NCI-H187 treated with DMSO at 0.1 percent for 48 hours (cell line): Measurements from ENCODE around the gene PKN2.
"Not testable (repeated sequence)": the region's sequence is repeated elsewhere in the genome, so short reads cannot be mapped to it uniquely, and the experiment has no call there.

Experiments used
- DNase-seq: peaks from one replicate; lab custom pipeline; 2025; lab: John Stamatoyannopoulos, UW

The PKN2 gene

GRCh38 chr1:88880717-88881116 is 196.6 kb downstream of the PKN2 start:
- not testable (repeated sequence) for DNase-seq

GRCh38 chr1:88883156-88883555 is 199.1 kb downstream of the PKN2 start:
- DNase-seq: no peak
